Endothelial cell of umbilical vein (primary cell): ENCODE data around the gene VSX2. TPM values are rescaled to one million over a fixed set of nuclear protein-coding genes. Genes with fewer than 3 reads are reported as not detected.

Experiments used
- BruUV-seq: library from RNA; stranded (reverse); fragments of 400-500 nt; replicated peaks from 2 replicates; lab custom pipeline; 2021; lab: Mats Ljungman, UMichigan
- CTCF ChIA-PET: fragments of 300-600, 350-600 bp; sonication (Branson Sonifier 250); formaldehyde crosslinking; loops from one replicate; lab custom pipeline; 2021; ENCODE audit warnings: antibody characterized with exemption, inconsistent platforms; lab: Charles Lee
- POLR2A ChIA-PET: fragments of 300-600, 350-600 bp; sonication (Branson Sonifier 250); formaldehyde crosslinking; loops from one replicate; lab custom pipeline; 2021; ENCODE audit warnings: antibody characterized with exemption, inconsistent platforms; lab: Charles Lee
- DNase-seq: peaks from one replicate; pipeline ENCODE4 v3.0.0-alpha.2; 2011; ENCODE audit warnings: low read depth, low spot score
- FAIRE-seq: peaks from 2 replicates; lab custom pipeline; 2011; peaks lifted over from hg19 to GRCh38; lab: Jason Lieb, UNC
- H2AFZ ChIP-seq: 2 replicates; pipeline ENCODE4 v1.6.0; 2012; ENCODE audit warnings: low read depth, low read length, control low read depth, inconsistent platforms
- H3K27ac ChIP-seq: 2 replicates; pipeline ENCODE4 v1.5.1; 2011; ENCODE audit warnings: low read depth, mild to moderate bottlenecking, control low read depth, low read length, moderate library complexity; ENCODE audit not compliant: insufficient read depth
- H3K27me3 ChIP-seq, 2 experiments: 2 replicates each; pipeline versions ENCODE4 v1.6.0 to v1.6.1; 2011; ENCODE audit warnings: low read length in 2 of 2, mixed read lengths in 1 of 2; ENCODE audit not compliant: control insufficient read depth in 2 of 2, insufficient read depth in 2 of 2
- H3K36me3 ChIP-seq, 2 experiments: 2 replicates in 1 of 2; 3 replicates in 1 of 2; pipeline ENCODE4 v1.5.1; 2011; ENCODE audit warnings: low read length in 2 of 2, mild to moderate bottlenecking in 1 of 2, moderate library complexity in 1 of 2; ENCODE audit not compliant: control insufficient read depth in 2 of 2, insufficient read depth in 2 of 2; ENCODE audit errors: extremely low read depth in 1 of 2
- H3K4me1 ChIP-seq: 3 replicates; pipeline ENCODE4 v1.5.1; 2011; ENCODE audit warnings: mild to moderate bottlenecking, low read length; ENCODE audit not compliant: control insufficient read depth, insufficient read depth; ENCODE audit errors: extremely low read depth
- H3K4me2 ChIP-seq: 2 replicates; pipeline ENCODE4 v1.6.1; 2011; ENCODE audit warnings: low read length, control low read depth, mixed read lengths; ENCODE audit not compliant: insufficient read depth
- H3K4me3 ChIP-seq, 3 experiments: fragments of 200-600 bp in 1 of 3; sonication (generic), shearing (Covaris generic) in 1 of 3; replicated peaks in 1 of 3; 2 replicates each; pipeline ENCODE4 v1.5.1; 2011 to 2016; ENCODE audit warnings: control low read depth in 3 of 3, low read length in 3 of 3, mild to moderate bottlenecking in 2 of 3, inconsistent platforms in 1 of 3, low read depth in 1 of 3, moderate library complexity in 1 of 3; ENCODE audit not compliant: insufficient read depth in 1 of 3
- H3K79me2 ChIP-seq: 2 replicates; pipeline ENCODE4 v1.6.0; 2012; ENCODE audit warnings: low read length, inconsistent platforms; ENCODE audit not compliant: control insufficient read depth, insufficient read depth
- H3K9ac ChIP-seq: replicated peaks from 2 replicates; pipeline ENCODE3; 2011; ENCODE audit warnings: low read length, control low read depth; ENCODE audit not compliant: insufficient read depth; ENCODE audit errors: extremely low read depth
- H3K9me1 ChIP-seq: replicated peaks from 3 replicates; pipeline ENCODE4 v1.6.0; 2011; ENCODE audit warnings: mild to moderate bottlenecking, low read length; ENCODE audit not compliant: control insufficient read depth, insufficient read depth; ENCODE audit errors: extremely low read depth
- H3K9me3 ChIP-seq: replicated peaks from 2 replicates; pipeline ENCODE4 v1.5.1; 2012; ENCODE audit warnings: low read length, inconsistent platforms; ENCODE audit not compliant: control insufficient read depth, insufficient read depth
- H4K20me1 ChIP-seq: replicated peaks from 2 replicates; pipeline ENCODE3; 2011; ENCODE audit warnings: mild to moderate bottlenecking, low read length; ENCODE audit not compliant: control insufficient read depth, insufficient read depth; ENCODE audit errors: extremely low read depth
- CTCF ChIP-seq, 2 donors: IDR thresholded peaks; 1 replicate in 1 of 2; 2 replicates in 1 of 2; pipeline ENCODE4 v1.5.1; 2011; ENCODE audit warnings: low read length in 2 of 2, mild to moderate bottlenecking in 2 of 2, moderate library complexity in 2 of 2, control low read depth in 1 of 2, inconsistent platforms in 1 of 2, low read depth in 1 of 2; ENCODE audit not compliant: insufficient read depth in 1 of 2; ENCODE audit errors: extremely low read depth in 1 of 2
- EZH2 ChIP-seq: IDR thresholded peaks from 2 replicates; pipeline ENCODE4 v1.6.1; 2012; ENCODE audit warnings: borderline replicate concordance, low read depth, mild to moderate bottlenecking, moderate library complexity, low read length, inconsistent platforms; ENCODE audit not compliant: severe bottlenecking
- FOS ChIP-seq: IDR thresholded peaks from 2 replicates; pipeline ENCODE4 v1.6.1; 2011; ENCODE audit warnings: mild to moderate bottlenecking, low read length, moderate library complexity, borderline replicate concordance; ENCODE audit not compliant: insufficient read depth
- GATA2 ChIP-seq: IDR thresholded peaks from 2 replicates; pipeline ENCODE4 v1.7.0; 2011; ENCODE audit warnings: low read depth, mild to moderate bottlenecking, moderate library complexity, mixed read lengths, low read length; ENCODE audit not compliant: insufficient read length, insufficient read depth
- MAX ChIP-seq: IDR thresholded peaks from 2 replicates; pipeline ENCODE4 v1.6.1; 2011; ENCODE audit not compliant: insufficient read depth, insufficient read length
- MYC ChIP-seq: IDR thresholded peaks from one replicate; pipeline ENCODE4 v1.6.1; 2011; ENCODE audit warnings: mild to moderate bottlenecking, low read depth, low read length
- POLR2A ChIP-seq: IDR thresholded peaks from 2 replicates; pipeline ENCODE4 v1.6.1; 2012; ENCODE audit warnings: low read depth, mild to moderate bottlenecking, control low read depth, low read length
- POLR2AphosphoS5 ChIP-seq: IDR thresholded peaks from 2 replicates; pipeline ENCODE4 v1.6.1; 2012; ENCODE audit warnings: low read depth, mild to moderate bottlenecking, control low read depth, low read length, moderate library complexity; ENCODE audit not compliant: insufficient read depth
- dilution Hi-C: fragments of 300-500 bp; cut with MboI; formaldehyde crosslinking; loops from one replicate; pipeline ENCODE4 v1.15.0; 2019; ENCODE audit warnings: low sequenced_read_pairs; ENCODE audit not compliant: extremely low pct_ligation_motif_present
- intact Hi-C: fragments of 100-400 bp; cut with micrococcal nuclease; formaldehyde crosslinking; loops from one replicate; pipeline ENCODE4 v1.10.0; 2022
- polyA plus RNA-seq, 4 experiments: library from polyadenylated mRNA; depleted of rRNA in 3 of 4; stranded (reverse) in 3 of 4; unstranded in 1 of 4; fragments of >200 nt; gene quantifications; 2 replicates each; pipeline versions ENCODE4 v1.2.1 to v1.2.3, GENCODE V29; 2011 to 2012; ENCODE audit warnings: missing spikeins in 1 of 4
- total RNA-seq: library from RNA; stranded (reverse); gene quantifications from 2 replicates; pipeline ENCODE4 v1.2.3, GENCODE V29; 2021

VSX2 gene
- total and polyA plus RNA-seq, 2 donors (not counting 3 experiments of a cell fraction or from before 2014, with no cell fraction given), result not detected

GRCh38 chr14:74246542-74246941 is 7.3 kb downstream of the VSX2 start:
- Histone ChIP-seq H3K4me3 (no peak overlapping the region), H3K27ac (no peak overlapping the region), H4K20me1 (no peaks in the 10 kb centered on the region), H3K27me3 (peaks cover 37 to 47% of the 10 kb centered on the region in 2 experiments), H3K4me2 (no peak overlapping the region), H3K36me3 (no peaks in the 10 kb centered on the region), H3K9me3 (no peaks in the 10 kb centered on the region), H3K9me1 (no peaks in the 10 kb centered on the region), H3K9ac (no peak overlapping the region), H3K79me2 (no peaks in the 10 kb centered on the region), H3K4me1 (no peaks in the 10 kb centered on the region), H2AFZ (no peak overlapping the region)
- TF ChIP-seq POLR2A, result no peak
- no peak for TF ChIP-seq FOS
- no peak for TF ChIP-seq EZH2
- no peak for TF ChIP-seq MYC
- TF ChIP-seq MAX, result no peak
- TF ChIP-seq GATA2, result no peak
- TF ChIP-seq POLR2AphosphoS5, result no peak
- TF ChIP-seq CTCF (IDR thresholded peaks at IDR 0.05; ENCODE audit: extremely low read depth in 1 of 2, insufficient read depth in 1 of 2, low read depth in 1 of 2, low read length in 2 of 2), result no peak
- DNase-seq, result no peak
- dilution Hi-C loops (no loop called here), intact Hi-C loops (no loop called here)
- ChIA-PET POLR2A (no interaction called here), CTCF (interaction anchor here (1.0 to 4.6 kb wide), 4 partner anchors 9 to 135 kb away, joined by 3 to 28 read pairs (median 5); no protein-coding TSS in a partner anchor)
- no TSS peak for BruUV-seq
- FAIRE-seq, result no peak
